Measurements from ENCODE around the gene CBS. TPM values are rescaled to one million over a fixed set of nuclear protein-coding genes. Genes with fewer than 3 reads are reported as not detected.

CBS gene
- total and polyA plus RNA-seq, 11 donors = 3.5 to 22.2 (median 6.7) TPM

DNA sequence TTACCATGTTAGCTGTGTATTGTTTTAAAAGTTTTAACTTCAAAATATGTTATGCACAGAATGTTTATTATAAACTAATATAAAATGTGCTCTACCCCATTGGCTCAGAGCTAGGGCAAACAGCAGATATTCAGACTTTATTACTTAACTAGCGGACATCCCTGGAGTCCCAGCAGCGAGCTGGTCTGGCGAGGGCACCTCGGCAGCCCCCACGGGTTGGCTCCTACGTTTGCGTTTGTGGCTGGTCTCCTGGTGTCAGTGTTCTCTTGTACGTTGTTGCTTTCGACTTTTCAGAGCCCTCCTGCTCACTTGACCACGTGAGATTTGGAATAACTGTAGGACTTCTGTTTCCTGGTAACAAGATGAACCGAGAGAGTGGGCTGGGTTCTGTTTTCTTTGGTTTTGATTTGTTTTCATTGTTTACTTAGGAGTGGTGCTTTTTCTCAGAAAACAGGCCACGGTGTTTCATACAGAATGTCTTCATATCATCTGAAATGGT lies 44.5 kb downstream of the CBS start:
- no peak for ATAC-seq
- peaks cover 0 to 82% (median 50%) of the 10 kb centered on the region in 9 donors for H3K36me3 ChIP-seq
- H3K4me1 ChIP-seq = peaks cover 0 to 7% (median 0%) of the 10 kb centered on the region in 12 donors
- intact Hi-C loops (cut with DNase I) = no loop called here
- H3K9me3 ChIP-seq = no peaks in the 10 kb centered on the region
- no peak overlapping the region for H3K27ac ChIP-seq
- WGBS, 4 donors = 88 to 94% (median 92%) methylated on average over 12 of the region's 12 CpGs
- no peak for DNase-seq
- no peak for TF ChIP-seq POLR2A (IDR thresholded peaks at IDR 0.05)
- TF ChIP-seq, protein P1, sequence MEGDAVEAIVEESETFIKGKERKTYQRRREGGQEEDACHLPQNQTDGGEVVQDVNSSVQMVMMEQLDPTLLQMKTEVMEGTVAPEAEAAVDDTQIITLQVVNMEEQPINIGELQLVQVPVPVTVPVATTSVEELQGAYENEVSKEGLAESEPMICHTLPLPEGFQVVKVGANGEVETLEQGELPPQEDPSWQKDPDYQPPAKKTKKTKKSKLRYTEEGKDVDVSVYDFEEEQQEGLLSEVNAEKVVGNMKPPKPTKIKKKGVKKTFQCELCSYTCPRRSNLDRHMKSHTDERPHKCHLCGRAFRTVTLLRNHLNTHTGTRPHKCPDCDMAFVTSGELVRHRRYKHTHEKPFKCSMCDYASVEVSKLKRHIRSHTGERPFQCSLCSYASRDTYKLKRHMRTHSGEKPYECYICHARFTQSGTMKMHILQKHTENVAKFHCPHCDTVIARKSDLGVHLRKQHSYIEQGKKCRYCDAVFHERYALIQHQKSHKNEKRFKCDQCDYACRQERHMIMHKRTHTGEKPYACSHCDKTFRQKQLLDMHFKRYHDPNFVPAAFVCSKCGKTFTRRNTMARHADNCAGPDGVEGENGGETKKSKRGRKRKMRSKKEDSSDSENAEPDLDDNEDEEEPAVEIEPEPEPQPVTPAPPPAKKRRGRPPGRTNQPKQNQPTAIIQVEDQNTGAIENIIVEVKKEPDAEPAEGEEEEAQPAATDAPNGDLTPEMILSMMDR (IDR thresholded peaks at IDR 0.05) = no peak
- H3K27me3 ChIP-seq = no peaks in the 10 kb centered on the region
- no peak overlapping the region for H3K4me3 ChIP-seq

DNA sequence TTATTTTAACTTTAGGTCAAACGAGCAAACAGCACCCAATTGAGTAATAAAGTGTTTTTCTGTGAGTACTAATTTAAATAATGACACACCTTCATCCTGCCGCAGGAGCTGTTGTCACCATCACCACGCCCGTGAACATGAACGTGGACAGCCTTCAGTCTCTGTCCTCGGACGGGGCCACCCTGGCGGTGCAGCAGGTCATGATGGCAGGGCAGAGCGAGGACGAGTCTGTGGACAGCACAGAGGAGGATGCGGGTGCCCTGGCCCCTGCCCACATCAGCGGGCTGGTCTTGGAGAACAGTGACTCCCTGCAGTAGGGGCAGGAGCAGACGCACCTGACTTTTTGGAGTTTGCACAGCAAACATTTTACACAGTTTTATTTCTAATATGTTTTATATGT lies 45.9 kb downstream of the CBS start:
- Histone ChIP-seq H3K9me3 (no peaks in the 10 kb centered on the region), H3K27ac (no peak overlapping the region), H3K36me3 (peaks cover 0 to 88% (median 59%) of the 10 kb centered on the region in 9 donors), H3K4me1 (peaks cover 0 to 5% (median 0%) of the 10 kb centered on the region in 12 donors), H3K27me3 (no peaks in the 10 kb centered on the region), H3K4me3 (no peak overlapping the region)
- intact Hi-C loops (cut with DNase I) = no loop called here
- 91 to 94% (median 93%) methylated on average over 13 of the region's 13 CpGs for WGBS, 4 donors
- ATAC-seq = no peak
- TF ChIP-seq, protein P1 (IDR thresholded peaks at IDR 0.05) = no peak
- no peak for TF ChIP-seq POLR2A (IDR thresholded peaks at IDR 0.05)
- DNase-seq = no peak

DNA sequence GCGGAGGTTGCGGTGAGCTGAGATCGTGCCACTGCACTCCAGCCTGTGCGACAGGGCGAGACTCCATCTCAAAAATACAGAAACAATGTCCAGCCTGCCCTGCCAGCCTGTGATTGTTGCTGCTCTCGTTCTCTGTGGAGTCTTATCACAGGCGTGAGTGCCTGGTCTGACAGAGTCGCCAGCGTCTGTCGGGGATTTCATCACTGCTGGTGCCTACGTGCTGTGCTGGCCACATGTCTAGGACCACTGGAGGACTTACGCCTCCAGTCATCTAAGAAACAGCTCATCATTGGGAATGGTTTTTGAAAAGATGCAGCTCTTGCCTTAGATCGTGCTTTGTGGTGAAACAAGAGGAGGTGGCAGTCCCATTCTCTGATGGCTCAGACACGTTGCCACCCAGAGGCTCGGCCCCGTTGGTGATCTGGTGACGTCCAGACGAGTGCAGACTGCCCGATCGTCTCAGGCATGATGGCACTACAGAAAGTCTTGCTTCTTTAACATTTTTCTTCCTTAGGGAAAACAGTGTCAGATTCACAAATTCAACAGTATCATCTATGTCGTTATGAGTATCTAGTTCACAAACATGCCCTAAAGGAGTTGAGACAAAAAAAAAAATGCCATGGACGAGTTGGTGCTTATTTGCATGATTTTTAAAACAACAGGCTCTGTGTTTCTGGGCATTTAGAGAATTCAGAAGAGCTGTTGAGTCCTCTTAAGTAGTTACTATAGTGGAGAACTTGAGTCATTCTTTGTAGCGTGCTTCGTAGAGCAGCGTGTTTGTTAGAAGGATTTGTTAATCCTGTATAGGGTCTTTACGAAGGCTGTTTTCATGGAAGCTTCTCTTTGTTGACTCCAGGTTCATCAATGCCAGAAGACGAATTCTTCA lies 47.5 kb downstream of the CBS start:
- TF ChIP-seq, protein P1 (IDR thresholded peaks at IDR 0.05) = no peak
- no peak for TF ChIP-seq POLR2A (IDR thresholded peaks at IDR 0.05)
- Histone ChIP-seq H3K27ac (no peak overlapping the region), H3K4me1 (no peaks in the 10 kb centered on the region), H3K4me3 (no peak overlapping the region), H3K9me3 (no peaks in the 10 kb centered on the region), H3K27me3 (no peaks in the 10 kb centered on the region), H3K36me3 (peaks cover 0 to 94% (median 66%) of the 10 kb centered on the region in 9 donors)
- WGBS, 4 donors = 82 to 91% (median 87%) methylated on average over 27 of the region's 27 CpGs
- intact Hi-C loops (cut with DNase I) = no loop called here
- no peak for DNase-seq
- peak in 1 of 4 donors; percentile 29 for ATAC-seq

DNA sequence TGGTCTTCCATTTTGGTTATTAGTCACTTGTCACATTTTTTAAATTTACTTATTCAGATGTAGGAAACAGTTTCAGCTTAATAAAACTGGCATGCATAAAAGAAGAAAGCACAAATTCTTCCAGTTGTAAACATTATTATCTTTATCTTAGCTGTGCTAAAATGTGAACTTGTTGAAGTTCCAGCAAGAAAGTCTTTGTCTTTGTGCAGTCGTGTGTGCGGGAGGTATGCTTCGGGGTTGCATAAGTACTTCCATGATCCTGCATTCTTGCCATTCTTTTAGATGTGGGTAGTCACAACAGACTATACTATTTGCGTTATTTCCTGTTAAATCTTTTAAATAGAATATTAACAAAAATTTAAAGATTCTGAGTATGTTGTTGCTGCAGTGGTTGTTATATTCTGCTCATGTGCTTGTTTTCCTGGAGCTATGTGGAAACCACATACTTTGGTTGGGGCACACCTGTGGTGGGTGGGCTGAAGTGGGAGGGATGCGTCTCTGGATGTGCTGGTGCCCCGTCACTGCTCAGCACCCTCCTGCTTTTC lies 49.9 kb downstream of the CBS start:
- TF ChIP-seq POLR2A (IDR thresholded peaks at IDR 0.05) = no peak
- TF ChIP-seq, protein P1 (IDR thresholded peaks at IDR 0.05) = no peak
- peaks cover 0 to 96% (median 72%) of the 10 kb centered on the region in 9 donors for H3K36me3 ChIP-seq
- no peak for ATAC-seq

More for the DNA sequence above, 49.9 kb downstream of the CBS start:
- intact Hi-C loops (cut with DNase I) = no loop called here
- Histone ChIP-seq H3K4me3 (no peak overlapping the region), H3K27me3 (no peaks in the 10 kb centered on the region), H3K9me3 (no peaks in the 10 kb centered on the region), H3K4me1 (no peaks in the 10 kb centered on the region), H3K27ac (no peak overlapping the region)
- DNase-seq = no peak
- 84 to 91% (median 88%) methylated on average over 6 of the region's 6 CpGs for WGBS, 4 donors

Measured in heart left ventricle (tissue), 16 donors.